GM23338 (cell line): ENCODE measurements around the gene CNNM3. TPM values are rescaled to one million over a fixed set of nuclear protein-coding genes. Genes with fewer than 3 reads are reported as not detected.

ENCODE experiments used
- ATAC-seq: fragments of 200-7000 bp; cut with Tn5 transposase; 3 replicates; pipeline ENCODE4 v1.9.1; 2020
- DNase-seq: peaks from one replicate; pipeline ENCODE4 v3.0.0-alpha.2; 2015; ENCODE audit warnings: low spot score
- H2AFZ ChIP-seq: fragments of 200-600 bp; sonication (generic); 2 replicates; pipeline ENCODE4 v1.8.0; 2016; ENCODE audit warnings: antibody characterized with exemption, mild to moderate bottlenecking, moderate library complexity
- H3F3A ChIP-seq: fragments of 200-600 bp; sonication (generic); replicated peaks from 2 replicates; pipeline ENCODE4 v1.8.0; 2017; ENCODE audit warnings: antibody characterized with exemption, mixed run types, low read depth
- H3K27ac ChIP-seq: fragments of 200-600 bp; sonication (generic); 2 replicates; pipeline ENCODE4 v1.6.1; 2016; ENCODE audit warnings: low read depth
- H3K27me3 ChIP-seq: fragments of 200-600 bp; sonication (generic); 2 replicates; pipeline ENCODE4 v1.8.0; 2016; ENCODE audit warnings: mild to moderate bottlenecking, mixed run types, moderate library complexity; ENCODE audit not compliant: insufficient read depth
- H3K36me3 ChIP-seq: fragments of 200-600 bp; sonication (generic); 2 replicates; pipeline ENCODE4 v1.8.0; 2016; ENCODE audit warnings: mild to moderate bottlenecking; ENCODE audit not compliant: insufficient read depth
- H3K4me1 ChIP-seq: fragments of 200-600 bp; sonication (generic); 2 replicates; pipeline ENCODE4 v1.8.0; 2016; ENCODE audit warnings: mild to moderate bottlenecking, moderate library complexity; ENCODE audit not compliant: insufficient read depth
- H3K4me2 ChIP-seq: fragments of 200-600 bp; sonication (generic); 2 replicates; pipeline ENCODE4 v1.7.1; 2017; ENCODE audit warnings: mixed run types
- H3K4me3 ChIP-seq: fragments of 200-600 bp; sonication (generic); 2 replicates; pipeline ENCODE4 v1.6.1; 2016; ENCODE audit warnings: mixed run types
- H3K79me2 ChIP-seq: fragments of 200-600 bp; sonication (generic); replicated peaks from 2 replicates; pipeline ENCODE4 v1.8.0; 2017; ENCODE audit warnings: mild to moderate bottlenecking; ENCODE audit not compliant: insufficient read depth
- H3K9me2 ChIP-seq: fragments of 200-600 bp; sonication (generic); 2 replicates; pipeline ENCODE4 v1.8.0; 2017; ENCODE audit not compliant: insufficient read depth
- H4K20me1 ChIP-seq: fragments of 200-600 bp; sonication (generic); replicated peaks from 2 replicates; pipeline ENCODE4 v1.8.0; 2017; ENCODE audit warnings: mild to moderate bottlenecking; ENCODE audit not compliant: insufficient read depth
- H3K27ac Mint-ChIP-seq: 2 replicates; pipeline ENCODE4 v1.8.0; 2020; ENCODE audit warnings: inconsistent platforms, mild to moderate bottlenecking, moderate library complexity, mixed read lengths
- H3K27me3 Mint-ChIP-seq: 3 replicates; pipeline ENCODE4 v1.8.0; 2022; ENCODE audit warnings: low read depth, mild to moderate bottlenecking, moderate library complexity, mixed read lengths, inconsistent platforms; ENCODE audit not compliant: insufficient read depth, poor library complexity
- H3K36me3 Mint-ChIP-seq: 3 replicates; pipeline ENCODE4 v1.8.0; 2021; ENCODE audit warnings: low read depth, mild to moderate bottlenecking, inconsistent platforms, moderate library complexity, mixed read lengths
- H3K4me1 Mint-ChIP-seq: 3 replicates; pipeline ENCODE4 v1.8.0; 2020; ENCODE audit warnings: mild to moderate bottlenecking, inconsistent platforms, mixed read lengths
- H3K4me3 Mint-ChIP-seq: 3 replicates; pipeline ENCODE4 v1.8.0; 2021; ENCODE audit warnings: moderate library complexity, mild to moderate bottlenecking, inconsistent platforms, mixed read lengths
- H3K9me3 Mint-ChIP-seq: 3 replicates; pipeline ENCODE4 v1.8.0; 2020; ENCODE audit warnings: moderate library complexity, mild to moderate bottlenecking, inconsistent platforms, mixed read lengths
- ZNF114 ChIP-seq: fragments of 250-450 bp; sonication (Bioruptor Pico); IDR thresholded peaks from 2 replicates; pipeline ENCODE4 v1.5.0; 2020; ENCODE audit warnings: mild to moderate bottlenecking, moderate library complexity
- ZNF331 ChIP-seq: fragments of 250-450 bp; sonication (Bioruptor Pico); IDR thresholded peaks from 2 replicates; pipeline ENCODE4 v1.5.0; 2020; ENCODE audit warnings: low read depth, mild to moderate bottlenecking, moderate library complexity
- polyA plus RNA-seq: library from polyadenylated mRNA; unstranded; fragments of >200 nt; fragmentation: Nextera tagmentation; extraction: Ambion mirVana; gene quantifications from 2 replicates; pipeline ENCODE4 v1.2.1, GENCODE V29; 2016
- total RNA-seq: library from RNA; depleted of rRNA; stranded (reverse); fragments of >200 nt; shearing (Covaris generic); gene quantifications from 2 replicates; pipeline ENCODE4 v1.2.3, GENCODE V29; 2014
- TF ChIP-seq, protein P1 (sequence below): IDR thresholded peaks from one replicate; pipeline ENCODE4 v1.6.1; 2018; ENCODE audit warnings: antibody characterized with exemption; ENCODE audit not compliant: unreplicated experiment
- TF ChIP-seq, protein P2 (sequence below): IDR thresholded peaks from 2 replicates; pipeline ENCODE4 v1.6.1; 2016; ENCODE audit warnings: antibody characterized with exemption
- TF ChIP-seq, protein P3 (sequence below): fragments of 250-450 bp; sonication (Bioruptor Pico); IDR thresholded peaks from 2 replicates; pipeline ENCODE4 v1.5.0; 2020; ENCODE audit warnings: mild to moderate bottlenecking, moderate library complexity

CNNM3 gene
- total and polyA plus RNA-seq, 2 experiments from 2014 or later = 5.3 to 25.7 TPM

DNA sequence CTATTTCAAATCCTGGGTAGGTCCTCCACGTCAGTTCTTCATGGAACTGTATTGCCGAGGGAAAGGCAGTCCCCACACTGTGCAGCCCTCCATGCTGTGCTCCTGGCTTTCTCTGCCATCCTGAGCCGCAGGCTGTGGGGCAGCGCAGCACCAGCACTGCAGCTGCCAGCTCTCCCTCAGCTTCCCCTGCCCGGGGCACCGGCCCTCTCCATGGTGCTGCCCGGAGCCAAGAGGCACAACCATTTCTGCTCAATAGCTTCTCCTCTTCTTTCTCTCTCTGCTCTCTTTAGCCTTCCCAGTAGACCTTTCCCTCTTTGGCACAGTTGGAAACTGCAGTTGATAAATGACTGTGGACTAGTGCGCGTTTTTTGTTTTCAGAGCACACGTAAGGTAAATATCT lies 15.6 kb downstream of the CNNM3 start:
- Histone ChIP-seq H3K36me3 (peaks cover 24% of the 10 kb centered on the region; the same call in 1 of the 2 replicates), H3K79me2 (no peaks in the 10 kb centered on the region), H3F3A (peaks cover 21% of the 10 kb centered on the region; the same call in 1 of the 2 replicates), H3K4me2 (no peak overlapping the region), H3K27ac (peak overlapping the region; percentile 81), H3K27me3 (no peaks in the 10 kb centered on the region), H2AFZ (no peak overlapping the region), H3K9me2 (no peaks in the 10 kb centered on the region), H4K20me1 (peaks cover 11% of the 10 kb centered on the region), H3K4me3 (no peak overlapping the region), H3K4me1 (peaks cover 18% of the 10 kb centered on the region)
- peaks cover 12% of the 10 kb centered on the region for H3K27me3 Mint-ChIP-seq
- peaks cover 79% of the 10 kb centered on the region for H3K36me3 Mint-ChIP-seq
- TF ChIP-seq, protein P1, sequence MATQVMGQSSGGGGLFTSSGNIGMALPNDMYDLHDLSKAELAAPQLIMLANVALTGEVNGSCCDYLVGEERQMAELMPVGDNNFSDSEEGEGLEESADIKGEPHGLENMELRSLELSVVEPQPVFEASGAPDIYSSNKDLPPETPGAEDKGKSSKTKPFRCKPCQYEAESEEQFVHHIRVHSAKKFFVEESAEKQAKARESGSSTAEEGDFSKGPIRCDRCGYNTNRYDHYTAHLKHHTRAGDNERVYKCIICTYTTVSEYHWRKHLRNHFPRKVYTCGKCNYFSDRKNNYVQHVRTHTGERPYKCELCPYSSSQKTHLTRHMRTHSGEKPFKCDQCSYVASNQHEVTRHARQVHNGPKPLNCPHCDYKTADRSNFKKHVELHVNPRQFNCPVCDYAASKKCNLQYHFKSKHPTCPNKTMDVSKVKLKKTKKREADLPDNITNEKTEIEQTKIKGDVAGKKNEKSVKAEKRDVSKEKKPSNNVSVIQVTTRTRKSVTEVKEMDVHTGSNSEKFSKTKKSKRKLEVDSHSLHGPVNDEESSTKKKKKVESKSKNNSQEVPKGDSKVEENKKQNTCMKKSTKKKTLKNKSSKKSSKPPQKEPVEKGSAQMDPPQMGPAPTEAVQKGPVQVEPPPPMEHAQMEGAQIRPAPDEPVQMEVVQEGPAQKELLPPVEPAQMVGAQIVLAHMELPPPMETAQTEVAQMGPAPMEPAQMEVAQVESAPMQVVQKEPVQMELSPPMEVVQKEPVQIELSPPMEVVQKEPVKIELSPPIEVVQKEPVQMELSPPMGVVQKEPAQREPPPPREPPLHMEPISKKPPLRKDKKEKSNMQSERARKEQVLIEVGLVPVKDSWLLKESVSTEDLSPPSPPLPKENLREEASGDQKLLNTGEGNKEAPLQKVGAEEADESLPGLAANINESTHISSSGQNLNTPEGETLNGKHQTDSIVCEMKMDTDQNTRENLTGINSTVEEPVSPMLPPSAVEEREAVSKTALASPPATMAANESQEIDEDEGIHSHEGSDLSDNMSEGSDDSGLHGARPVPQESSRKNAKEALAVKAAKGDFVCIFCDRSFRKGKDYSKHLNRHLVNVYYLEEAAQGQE = peak; percentile 73
- TF ChIP-seq, protein P2, sequence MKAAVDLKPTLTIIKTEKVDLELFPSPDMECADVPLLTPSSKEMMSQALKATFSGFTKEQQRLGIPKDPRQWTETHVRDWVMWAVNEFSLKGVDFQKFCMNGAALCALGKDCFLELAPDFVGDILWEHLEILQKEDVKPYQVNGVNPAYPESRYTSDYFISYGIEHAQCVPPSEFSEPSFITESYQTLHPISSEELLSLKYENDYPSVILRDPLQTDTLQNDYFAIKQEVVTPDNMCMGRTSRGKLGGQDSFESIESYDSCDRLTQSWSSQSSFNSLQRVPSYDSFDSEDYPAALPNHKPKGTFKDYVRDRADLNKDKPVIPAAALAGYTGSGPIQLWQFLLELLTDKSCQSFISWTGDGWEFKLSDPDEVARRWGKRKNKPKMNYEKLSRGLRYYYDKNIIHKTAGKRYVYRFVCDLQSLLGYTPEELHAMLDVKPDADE = no peak
- no peak for TF ChIP-seq ZNF331
- TF ChIP-seq, protein P3, sequence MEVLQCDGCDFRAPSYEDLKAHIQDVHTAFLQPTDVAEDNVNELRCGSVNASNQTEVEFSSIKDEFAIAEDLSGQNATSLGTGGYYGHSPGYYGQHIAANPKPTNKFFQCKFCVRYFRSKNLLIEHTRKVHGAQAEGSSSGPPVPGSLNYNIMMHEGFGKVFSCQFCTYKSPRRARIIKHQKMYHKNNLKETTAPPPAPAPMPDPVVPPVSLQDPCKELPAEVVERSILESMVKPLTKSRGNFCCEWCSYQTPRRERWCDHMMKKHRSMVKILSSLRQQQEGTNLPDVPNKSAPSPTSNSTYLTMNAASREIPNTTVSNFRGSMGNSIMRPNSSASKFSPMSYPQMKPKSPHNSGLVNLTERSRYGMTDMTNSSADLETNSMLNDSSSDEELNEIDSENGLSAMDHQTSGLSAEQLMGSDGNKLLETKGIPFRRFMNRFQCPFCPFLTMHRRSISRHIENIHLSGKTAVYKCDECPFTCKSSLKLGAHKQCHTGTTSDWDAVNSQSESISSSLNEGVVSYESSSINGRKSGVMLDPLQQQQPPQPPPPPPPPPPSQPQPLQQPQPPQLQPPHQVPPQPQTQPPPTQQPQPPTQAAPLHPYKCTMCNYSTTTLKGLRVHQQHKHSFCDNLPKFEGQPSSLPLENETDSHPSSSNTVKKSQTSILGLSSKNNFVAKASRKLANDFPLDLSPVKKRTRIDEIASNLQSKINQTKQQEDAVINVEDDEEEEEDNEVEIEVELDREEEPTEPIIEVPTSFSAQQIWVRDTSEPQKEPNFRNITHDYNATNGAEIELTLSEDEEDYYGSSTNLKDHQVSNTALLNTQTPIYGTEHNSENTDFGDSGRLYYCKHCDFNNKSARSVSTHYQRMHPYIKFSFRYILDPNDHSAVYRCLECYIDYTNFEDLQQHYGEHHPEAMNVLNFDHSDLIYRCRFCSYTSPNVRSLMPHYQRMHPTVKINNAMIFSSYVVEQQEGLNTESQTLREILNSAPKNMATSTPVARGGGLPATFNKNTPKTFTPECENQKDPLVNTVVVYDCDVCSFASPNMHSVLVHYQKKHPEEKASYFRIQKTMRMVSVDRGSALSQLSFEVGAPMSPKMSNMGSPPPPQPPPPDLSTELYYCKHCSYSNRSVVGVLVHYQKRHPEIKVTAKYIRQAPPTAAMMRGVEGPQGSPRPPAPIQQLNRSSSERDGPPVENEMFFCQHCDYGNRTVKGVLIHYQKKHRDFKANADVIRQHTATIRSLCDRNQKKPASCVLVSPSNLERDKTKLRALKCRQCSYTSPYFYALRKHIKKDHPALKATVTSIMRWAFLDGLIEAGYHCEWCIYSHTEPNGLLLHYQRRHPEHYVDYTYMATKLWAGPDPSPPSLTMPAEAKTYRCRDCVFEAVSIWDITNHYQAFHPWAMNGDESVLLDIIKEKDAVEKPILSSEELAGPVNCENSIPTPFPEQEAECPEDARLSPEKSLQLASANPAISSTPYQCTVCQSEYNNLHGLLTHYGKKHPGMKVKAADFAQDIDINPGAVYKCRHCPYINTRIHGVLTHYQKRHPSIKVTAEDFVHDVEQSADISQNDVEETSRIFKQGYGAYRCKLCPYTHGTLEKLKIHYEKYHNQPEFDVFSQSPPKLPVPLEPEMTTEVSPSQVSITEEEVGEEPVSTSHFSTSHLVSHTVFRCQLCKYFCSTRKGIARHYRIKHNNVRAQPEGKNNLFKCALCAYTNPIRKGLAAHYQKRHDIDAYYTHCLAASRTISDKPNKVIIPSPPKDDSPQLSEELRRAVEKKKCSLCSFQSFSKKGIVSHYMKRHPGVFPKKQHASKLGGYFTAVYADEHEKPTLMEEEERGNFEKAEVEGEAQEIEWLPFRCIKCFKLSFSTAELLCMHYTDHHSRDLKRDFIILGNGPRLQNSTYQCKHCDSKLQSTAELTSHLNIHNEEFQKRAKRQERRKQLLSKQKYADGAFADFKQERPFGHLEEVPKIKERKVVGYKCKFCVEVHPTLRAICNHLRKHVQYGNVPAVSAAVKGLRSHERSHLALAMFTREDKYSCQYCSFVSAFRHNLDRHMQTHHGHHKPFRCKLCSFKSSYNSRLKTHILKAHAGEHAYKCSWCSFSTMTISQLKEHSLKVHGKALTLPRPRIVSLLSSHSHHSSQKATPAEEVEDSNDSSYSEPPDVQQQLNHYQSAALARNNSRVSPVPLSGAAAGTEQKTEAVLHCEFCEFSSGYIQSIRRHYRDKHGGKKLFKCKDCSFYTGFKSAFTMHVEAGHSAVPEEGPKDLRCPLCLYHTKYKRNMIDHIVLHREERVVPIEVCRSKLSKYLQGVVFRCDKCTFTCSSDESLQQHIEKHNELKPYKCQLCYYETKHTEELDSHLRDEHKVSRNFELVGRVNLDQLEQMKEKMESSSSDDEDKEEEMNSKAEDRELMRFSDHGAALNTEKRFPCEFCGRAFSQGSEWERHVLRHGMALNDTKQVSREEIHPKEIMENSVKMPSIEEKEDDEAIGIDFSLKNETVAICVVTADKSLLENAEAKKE (CRISPR knock-in tag) = no peak
- no peak for TF ChIP-seq ZNF114
- DNase-seq (peak; percentile 42), ATAC-seq (peak; percentile 44)
- H3K9me3 Mint-ChIP-seq = no peaks in the 10 kb centered on the region; the same call in 2 of the 3 replicates
- H3K4me1 Mint-ChIP-seq = peaks cover 22% of the 10 kb centered on the region
- H3K27ac Mint-ChIP-seq = no peak overlapping the region
- H3K4me3 Mint-ChIP-seq = no peak overlapping the region
